Stimulated activated CD4-positive, alpha-beta T cell treated with anti-CD3 and anti-CD28 coated beads, Interleukin-12 subunit alpha, Interleukin-12 subunit beta, amount 100 ng/mL, for 24 hours (primary cell): ENCODE measurements around the gene SGIP1.
"Not testable (repeated sequence)": the region's sequence is repeated elsewhere in the genome, so short reads cannot be mapped to it uniquely, and the experiment has no call there.

Experiments
- DNase-seq, 2 experiments: peaks; one replicate each; pipeline ENCODE4 v3.0.0-alpha.2; 2020; ENCODE audit warnings: low read depth in 2 of 2

The SGIP1 gene

DNA sequence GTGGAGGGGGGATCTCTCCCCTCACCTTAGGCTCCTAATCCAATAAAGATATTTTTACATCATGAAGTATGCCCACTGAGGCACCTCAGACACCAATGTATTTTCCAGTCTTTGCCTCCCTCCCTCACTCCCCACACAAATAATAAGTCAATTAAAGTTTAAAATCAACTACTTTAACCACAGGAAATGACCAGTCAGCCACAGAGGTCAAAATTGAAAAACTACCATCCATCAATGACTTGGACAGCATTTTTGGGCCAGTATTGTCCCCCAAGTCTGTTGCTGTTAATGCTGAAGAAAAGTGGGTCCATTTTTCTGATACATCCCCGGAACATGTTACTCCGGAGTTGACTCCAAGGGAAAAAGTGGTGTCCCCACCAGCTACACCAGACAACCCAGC lies 147.7 kb downstream of the SGIP1 start:
- no peak for DNase-seq

DNA sequence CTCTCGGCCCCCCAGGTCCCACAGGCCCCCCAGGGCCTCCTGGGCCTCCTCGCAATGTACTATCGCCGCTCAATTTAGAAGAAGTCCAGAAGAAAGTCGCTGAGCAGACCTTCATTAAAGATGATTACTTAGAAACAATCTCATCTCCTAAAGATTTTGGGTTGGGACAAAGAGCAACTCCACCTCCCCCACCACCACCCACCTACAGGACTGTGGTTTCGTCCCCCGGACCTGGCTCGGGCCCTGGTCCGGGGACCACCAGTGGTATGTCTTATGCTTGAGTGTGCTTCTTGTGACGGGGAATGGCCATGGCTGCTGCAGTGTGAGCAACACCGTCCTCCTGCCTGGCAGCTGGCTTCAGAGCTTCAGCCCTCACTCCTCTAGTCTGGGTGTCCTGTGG lies 148.2 kb downstream of the SGIP1 start:
- no peak for DNase-seq

DNA sequence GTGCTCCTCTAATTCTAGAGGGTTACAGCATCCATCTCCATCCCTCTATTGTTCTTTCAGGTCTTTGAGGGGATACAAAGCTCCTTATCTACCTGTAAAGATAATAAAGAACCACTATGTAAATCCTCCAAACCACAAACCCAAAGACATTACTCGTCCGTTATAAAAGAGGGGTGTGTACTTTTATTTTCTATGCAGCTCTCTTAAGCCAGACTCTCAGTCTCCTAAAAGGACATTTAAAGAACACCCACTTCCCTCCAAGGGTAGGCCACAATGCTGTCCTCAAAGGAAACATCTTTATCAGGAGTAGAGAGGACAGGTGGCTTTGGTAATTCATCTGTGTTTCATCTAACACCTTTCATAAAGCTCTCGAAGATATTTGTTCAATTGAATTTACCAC lies 150.4 kb downstream of the SGIP1 start:
- DNase-seq = no peak

DNA sequence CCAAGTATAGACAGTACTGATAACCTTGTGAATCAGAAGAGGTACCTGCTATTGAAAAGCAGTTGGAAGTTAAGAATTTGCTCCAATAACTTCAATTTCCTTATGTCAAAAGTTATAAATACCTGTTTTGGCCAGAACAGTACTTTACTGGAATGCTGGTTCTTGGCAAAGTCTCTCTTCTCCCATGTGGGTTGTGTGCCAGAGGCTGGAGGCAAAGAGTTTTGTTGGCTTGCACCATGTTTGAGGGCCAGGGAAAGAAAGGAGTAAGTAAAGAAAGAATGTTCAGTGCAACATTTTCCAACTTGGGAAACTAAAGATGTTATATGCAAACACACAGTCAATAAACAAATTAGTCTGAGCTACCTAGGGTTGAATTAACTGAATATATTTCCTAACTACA lies 151.3 kb downstream of the SGIP1 start:
- DNase-seq = no peak

DNA sequence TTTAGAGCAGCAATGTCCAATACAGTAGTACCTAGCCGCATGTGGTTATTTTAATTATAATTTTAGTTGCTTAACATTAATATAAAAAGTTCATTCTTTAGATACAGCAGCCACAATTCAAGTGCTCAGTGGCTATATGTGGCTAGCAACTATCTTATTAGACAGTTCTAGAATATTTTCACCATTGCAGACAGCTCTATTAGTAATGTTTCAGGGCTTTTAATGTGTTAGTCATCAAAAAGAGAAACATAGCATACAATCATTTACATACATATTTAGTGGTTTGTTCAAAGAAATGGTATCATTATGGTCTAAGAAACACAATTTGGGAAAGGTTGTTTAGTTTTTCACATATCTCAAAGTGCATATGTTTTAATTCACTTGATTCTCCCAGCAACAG lies 151.7 kb downstream of the SGIP1 start:
- DNase-seq = no peak

DNA sequence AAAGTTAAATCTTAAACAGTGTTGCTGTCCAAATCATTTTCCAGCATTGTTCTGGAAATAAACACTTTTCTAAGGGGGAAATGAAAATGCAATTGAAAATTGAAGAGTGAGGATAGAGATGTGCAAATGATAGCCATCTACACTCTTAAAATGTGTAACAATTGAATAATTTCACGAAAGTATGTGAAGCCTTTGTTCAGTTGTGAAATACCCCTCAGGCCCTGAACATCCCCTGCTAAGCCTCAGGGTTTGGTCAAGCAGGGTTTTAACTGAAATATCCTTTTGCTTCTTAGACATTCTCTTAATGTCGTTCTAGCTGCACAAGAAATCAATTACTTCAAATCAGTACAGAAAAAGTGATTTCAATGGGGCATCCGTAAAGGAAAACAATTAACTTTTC lies 152.5 kb downstream of the SGIP1 start:
- no peak for DNase-seq

DNA sequence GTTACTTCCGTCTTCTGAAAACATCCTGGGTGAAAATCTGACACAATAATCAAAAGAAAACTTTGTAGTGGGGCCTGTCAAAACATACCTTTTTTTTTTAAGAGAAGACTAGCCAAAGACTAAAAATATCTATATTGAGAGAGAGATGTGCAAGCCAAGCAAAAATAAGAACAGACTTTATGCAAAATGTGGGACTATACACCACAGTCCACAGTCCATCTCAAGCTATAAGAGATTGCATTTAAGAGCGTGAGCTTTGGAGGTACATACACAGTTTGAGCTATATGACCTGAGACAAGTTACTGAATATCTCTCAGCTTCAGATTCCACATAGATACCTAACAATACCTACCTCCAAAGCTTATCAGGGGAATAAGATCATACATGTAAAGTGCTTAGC lies 153.4 kb downstream of the SGIP1 start:
- DNase-seq = no peak

DNA sequence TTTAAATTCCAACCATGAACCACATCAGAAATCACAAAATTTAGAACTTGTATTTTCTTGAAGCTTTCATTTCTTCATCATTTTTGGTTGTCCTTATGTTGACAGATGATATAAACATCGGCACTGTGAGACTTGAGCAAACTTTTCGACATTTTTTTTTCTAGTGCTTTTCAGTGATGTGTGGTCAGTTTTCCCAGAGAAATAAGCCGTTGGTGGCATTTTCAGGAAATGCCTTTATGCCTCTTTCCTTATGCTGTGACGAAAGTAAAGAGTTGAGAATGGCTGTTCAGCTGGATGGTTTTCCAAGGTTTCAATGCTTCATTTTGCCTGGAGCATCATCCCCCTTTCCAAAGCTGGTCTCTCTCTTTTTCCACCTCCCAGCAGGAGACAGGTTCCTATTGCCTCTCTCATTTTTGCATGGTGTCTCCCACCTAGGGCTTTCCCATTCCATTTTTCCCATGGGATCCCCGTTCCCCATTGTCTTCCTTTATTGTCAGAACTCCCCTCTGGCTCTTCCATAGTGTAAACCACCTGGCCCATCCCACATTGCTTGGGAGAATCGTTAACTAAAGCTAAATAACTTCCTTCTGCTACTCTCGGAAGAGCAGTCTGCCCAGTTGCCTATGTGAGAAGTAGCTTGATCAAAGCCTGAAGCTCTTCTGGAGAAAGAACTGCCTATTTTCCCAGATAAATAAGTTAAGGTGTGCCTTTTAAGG lies 156.9 kb downstream of the SGIP1 start:
- no peak for DNase-seq

DNA sequence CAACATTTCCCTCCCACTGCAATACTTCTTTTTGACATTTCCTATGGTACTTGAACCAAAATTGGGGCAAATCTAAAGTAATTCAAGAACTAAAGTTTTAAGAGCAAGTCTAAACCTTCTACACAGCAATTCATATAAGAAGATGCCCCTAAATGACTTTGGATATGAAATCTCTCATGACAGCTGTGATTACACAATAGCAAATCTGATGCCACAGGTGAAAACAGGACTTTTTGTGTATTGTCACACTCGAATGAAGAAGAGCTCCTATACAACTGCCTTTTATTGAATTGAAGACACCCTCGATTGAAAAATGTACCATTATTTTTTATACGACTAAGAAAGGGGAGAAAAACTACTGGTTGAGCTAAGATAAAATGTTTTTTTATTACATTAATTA lies 158.7 kb downstream of the SGIP1 start:
- no peak for DNase-seq

DNA sequence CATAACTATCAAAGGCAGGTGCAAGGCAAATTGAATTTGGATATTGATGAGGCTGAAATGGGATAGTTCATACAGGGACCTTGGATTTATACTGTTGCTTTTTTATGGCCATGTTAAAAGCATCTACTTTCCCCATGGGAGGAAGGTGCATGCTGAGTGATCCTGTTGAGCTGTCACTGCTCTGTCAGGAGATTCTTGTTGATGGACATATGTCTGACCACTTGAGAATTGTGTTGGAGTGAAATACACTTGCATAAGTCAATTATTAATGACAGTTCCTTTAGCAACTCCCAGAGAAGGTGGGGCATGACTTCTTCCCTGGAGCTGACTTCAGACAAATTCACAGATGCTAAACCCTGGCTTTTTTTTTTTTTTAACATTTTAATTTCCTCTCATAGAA lies 159.9 kb downstream of the SGIP1 start:
- DNase-seq = no peak

DNA sequence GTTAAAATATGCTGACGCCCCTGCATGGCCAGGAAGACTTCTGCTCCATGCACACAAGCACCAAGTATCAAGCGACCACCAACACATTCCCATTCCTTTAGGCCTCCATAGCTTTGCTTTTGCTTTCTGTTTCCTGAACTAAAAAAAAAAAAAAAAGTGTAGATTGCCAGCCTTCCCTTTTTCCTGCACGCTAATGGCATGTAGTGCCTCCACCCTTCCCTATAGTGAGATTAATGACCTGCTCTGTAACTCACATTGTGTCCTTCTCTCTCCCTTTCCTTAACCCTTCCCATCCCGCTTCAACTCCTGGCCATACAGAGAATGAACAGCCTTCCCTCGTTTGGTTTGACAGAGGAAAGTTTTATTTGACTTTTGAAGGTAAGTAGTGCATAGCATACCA lies 161.2 kb downstream of the SGIP1 start:
- no peak for DNase-seq

DNA sequence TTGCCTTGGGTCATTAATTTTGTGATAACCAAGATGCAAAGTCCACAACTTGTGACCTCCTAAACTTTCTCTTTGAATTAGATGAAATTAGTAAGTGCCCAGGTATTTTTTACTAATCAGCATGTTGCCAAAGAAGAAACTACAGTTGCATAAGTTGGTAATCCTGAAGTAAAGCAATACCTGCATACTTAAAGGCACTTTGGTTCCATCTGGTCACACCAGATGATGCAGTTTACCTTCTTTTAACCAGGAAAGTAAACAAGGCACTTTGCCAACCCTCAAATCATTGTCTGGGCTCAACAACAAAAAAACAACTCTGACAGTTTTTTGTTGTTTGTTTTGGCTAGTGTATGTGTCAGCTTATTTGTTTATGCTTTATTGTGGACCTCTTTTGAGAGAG lies 162.8 kb downstream of the SGIP1 start:
- no peak for DNase-seq

DNA sequence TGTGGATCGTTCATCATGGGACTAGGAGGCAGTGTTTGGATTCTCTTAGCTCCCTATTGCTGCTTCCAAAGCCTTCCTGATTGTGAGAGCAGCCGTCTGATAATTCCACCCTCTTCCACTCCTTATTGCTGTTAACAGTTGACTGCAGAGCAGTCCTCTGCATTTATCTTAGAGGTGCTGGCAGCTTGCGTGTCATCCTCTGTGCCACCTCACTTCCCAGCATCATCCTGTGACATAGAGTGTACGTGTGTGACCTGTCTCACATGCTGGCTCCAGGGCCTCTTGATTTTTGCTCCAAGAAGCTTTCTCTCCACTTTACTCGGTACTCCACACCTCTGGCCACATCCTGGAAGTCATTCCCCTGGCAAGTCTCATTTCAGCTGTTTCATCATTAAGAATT lies 165.3 kb downstream of the SGIP1 start:
- no peak for DNase-seq

DNA sequence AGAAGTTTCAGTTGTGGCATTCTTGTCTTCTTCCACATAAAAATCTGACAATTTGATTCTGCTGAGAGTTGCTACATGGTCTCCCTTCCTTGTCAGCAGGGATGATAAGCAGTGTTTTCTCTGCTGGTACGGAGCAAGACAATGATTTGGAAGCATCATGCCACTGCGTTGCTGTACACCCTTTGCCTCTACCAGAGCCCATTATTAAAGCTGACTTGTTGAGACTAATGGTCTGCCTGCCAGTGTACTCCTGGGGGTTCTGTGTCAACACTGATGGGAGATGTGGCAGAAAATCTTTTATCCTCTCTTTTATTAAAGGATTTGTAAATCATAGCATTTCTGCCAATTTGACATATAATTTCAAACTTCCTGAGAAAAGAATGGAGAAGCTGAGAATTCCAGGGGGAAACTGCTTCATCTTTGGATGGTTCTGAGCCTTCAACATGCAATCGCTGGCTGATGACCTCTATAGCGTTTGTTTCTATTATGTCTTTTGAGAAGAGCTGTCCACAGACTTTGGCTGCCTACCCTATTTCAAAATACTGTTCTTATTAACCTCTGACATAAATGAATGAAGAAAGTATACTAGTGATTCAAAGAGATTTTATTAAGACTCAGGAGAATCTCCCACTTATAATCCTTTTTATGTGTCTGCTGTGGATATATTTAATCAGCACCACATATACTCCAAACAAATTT lies 170.4 kb downstream of the SGIP1 start:
- DNase-seq = no peak

DNA sequence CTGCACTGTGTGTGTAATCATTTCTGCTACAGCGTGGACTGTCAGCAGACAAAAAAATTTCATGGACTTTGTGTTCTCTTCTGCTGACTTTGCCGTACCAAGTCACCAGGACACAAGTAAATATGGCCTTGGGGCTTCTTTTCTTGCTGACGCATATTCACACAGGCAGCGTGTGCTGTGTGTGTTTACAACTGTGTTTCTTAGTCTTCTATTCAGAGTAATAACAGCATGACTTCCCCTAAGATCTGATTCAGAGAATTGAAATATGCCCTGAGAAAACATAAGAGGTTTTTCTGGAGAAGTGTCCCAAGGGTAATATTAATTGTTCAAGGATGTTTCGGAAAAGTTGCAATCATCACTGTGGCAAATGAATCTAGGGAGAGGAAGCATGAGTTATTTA lies 171.2 kb downstream of the SGIP1 start:
- no peak for DNase-seq

DNA sequence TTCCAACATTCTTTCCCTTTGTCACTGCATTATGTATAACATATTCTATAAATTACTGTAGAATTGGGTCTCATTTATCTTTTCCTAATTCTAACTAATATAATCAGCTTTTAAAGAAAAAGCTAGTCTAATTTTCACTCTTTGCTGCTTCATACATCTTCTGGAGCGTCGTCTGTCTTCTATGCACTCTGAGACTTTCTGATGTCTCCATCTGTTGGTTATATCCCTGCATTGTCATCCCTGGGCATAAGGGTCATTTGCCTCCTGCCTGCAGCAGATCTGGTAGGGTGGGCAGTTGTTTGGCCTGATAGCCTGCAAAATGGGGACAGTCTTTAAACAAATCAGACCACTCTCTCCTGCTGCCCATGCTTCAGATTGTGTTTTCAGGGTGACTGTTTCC lies 177.5 kb downstream of the SGIP1 start:
- no peak for DNase-seq

DNA sequence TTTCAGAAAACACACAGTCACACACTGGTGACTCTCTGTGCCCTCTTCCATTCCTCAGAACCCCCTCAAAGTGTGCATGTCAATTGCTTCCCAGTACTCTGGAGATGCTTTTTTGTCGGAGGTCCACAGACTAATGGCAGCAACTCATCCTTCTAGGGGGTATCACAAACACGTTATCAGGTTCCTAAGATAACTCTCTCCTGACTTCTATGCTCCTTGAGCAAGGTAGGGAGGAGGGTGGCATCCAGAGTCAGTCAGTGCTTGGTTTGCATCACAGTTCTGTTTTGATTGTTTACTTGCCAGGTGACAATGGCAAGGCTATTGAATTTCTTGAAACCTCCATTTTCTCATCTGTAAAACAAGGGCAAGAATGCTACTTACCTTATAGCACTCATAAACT lies 178.9 kb downstream of the SGIP1 start:
- DNase-seq = no peak

DNA sequence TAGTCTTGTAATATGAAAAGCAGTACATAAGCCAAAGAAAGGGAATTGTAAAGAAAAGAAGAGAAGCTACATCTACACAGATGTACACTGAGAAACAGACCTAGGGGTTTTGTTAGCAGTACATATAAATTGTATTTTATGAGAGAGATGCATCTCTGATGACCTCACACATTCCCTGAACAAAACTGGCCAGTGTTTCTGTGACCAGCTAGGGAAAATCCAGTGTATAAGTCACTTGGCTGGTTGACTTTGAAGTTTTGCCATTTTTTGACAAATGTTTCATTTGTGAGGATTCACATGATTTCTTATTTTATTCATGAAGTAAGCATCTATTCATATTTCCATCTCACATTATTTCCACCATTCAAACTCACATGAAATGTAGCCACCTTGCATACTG lies 190.0 kb downstream of the SGIP1 start:
- no peak for DNase-seq

DNA sequence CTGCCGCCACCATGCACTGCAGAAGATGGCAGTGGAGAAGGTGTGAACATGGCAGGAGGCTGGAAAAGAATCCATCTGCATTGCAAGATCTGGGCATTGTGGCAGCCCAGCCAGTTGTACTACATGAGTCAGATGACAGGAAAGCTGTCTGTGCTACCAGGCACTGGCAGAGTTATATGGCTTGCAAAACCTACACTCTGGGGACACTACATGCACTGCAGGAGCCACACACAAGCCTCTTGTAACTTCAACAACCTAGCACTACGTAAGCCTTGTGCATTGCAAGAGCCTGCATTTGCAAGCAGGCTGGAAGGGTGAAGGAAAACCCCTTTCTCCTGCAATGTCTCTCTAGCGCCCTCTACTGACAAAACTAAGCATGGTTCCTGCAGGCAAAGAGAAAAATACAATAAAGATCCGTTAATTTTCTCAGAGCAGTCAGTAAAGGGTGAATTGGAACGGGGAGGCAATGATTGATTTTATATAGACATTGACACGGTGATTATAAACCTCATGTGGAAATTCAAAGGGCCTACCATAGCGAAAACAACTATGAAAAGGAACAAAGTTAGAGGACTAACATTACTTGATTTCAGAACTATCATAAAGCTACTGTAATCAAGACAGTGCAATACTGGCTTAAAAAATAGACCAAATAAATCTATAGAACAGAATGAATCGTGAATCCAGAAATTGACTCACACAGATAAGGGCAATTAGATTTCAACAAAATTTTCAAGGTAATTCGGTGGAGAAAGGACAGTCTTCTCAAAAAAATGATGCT lies 192.1 kb downstream of the SGIP1 start:
- DNase-seq = peak; percentile 15 to 33

DNA sequence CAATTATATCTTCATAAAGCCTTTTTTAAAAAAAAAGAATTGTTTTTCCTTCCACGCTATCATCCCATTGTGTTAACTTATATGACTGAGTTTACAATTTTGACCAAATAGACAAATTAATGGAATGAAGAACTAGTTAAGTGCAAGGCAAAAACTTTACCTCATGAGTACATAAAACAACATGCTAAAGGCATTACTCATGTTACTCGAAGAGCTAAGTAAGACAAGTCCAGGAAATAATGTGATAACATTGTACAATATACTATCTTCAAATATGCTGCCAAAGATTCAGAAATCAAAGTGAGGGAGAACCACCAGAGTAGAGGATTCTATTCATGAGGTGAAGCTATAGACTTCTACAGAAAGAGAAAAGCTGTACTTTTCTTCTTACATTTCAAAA lies 194.1 kb downstream of the SGIP1 start:
- DNase-seq = no peak

DNA sequence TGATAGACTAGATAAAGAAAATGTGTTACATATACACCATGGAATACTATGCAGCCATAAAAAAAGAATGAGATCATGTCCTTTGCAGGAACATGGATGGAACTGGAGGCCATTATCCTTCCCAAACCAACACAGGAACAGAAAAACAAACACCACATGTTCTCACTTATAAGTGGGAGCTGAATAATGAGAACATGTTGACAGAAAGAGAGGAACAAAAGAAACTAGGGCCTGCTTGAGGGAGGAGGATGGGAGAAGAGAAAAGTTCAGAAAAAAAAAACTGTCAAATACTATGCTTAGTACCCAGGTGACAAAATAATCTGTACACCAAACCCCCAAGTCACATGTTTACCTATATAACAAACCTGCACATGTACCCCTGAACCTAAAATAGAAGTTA lies 194.8 kb downstream of the SGIP1 start:
- DNase-seq = not testable (repeated sequence)

DNA sequence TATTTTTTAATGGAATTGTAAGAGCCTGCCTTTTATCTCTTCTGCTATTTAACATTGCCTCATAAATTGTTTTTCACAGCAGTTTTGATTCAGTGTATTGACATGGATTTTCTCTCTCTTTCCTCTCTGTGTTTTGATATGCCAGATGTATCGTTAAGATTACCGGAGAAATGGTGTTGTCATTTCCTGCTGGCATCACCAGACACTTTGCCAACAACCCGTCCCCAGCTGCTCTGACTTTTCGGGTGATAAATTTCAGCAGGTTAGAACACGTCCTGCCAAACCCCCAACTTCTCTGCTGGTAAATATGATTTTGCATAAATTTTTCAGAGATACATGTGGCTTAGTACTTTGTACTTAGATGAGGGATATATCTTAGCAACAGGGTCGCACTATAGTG lies 195.2 kb downstream of the SGIP1 start:
- DNase-seq = no peak

DNA sequence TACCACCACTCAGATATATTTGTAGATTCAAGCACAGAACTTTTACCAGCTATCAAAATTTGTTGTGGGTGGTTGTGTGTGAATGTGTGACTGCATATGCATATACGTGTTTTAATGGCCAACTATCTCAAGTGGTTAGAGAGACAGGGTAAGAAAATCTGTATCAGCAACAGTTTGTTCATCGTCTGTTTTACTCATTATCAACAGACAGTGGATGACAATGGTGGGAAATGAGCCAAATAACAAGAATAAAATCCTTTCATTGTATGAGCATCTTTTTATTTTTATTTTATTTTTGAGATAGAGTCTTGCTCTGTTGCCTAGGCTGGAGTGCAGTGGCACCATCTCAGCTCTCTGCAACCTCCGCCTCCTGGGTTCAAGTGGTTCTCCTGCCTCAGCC lies 195.6 kb downstream of the SGIP1 start:
- no peak for DNase-seq
